NOMO-1 treated with dmso at 0.1 percent for 144 hours (cell line): ENCODE results near the gene C4orf50.

Experiments used
- DNase-seq: peaks from one replicate; lab custom pipeline; 2025; ENCODE audit not compliant: unreplicated experiment; lab: John Stamatoyannopoulos, UW

The C4orf50 gene

DNA sequence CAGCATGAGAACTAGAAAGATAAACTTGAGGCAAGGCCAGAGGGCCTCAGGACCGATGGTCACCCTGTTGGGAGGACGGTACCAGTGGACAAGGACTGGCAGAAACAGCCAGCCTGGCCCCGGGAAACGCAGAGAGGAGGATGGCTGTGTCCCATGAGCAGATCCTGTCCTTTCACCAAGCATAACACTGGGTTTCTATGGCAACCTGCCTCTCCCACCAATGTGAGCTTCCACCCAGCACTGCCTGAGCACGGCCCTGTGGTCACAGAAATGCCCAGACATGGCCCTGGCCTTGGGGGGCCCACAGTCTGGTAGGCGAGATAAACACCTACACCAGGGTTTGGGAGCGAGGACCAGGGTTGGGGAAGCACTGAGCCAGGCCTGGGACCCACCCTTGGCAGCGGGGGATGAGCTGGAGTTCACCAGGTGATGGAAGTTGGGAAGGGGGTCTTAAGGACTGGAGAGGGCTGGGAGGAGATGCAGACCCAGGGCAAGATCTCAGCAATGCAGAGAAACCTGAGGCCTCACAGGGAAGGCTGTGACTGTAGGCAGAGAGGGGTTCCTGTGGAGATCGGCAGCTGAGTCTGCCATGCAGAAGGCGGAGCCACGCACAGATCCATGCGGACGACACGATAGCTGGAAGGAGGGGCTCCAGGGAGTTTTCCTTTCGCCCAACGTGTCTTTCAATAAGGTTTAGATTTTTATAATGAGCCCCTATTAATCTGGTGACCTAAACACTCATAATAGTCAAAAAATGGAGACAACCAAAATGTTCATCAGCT, 92.6 kb downstream of the C4orf50 start:
- DNase-seq = no peak

DNA sequence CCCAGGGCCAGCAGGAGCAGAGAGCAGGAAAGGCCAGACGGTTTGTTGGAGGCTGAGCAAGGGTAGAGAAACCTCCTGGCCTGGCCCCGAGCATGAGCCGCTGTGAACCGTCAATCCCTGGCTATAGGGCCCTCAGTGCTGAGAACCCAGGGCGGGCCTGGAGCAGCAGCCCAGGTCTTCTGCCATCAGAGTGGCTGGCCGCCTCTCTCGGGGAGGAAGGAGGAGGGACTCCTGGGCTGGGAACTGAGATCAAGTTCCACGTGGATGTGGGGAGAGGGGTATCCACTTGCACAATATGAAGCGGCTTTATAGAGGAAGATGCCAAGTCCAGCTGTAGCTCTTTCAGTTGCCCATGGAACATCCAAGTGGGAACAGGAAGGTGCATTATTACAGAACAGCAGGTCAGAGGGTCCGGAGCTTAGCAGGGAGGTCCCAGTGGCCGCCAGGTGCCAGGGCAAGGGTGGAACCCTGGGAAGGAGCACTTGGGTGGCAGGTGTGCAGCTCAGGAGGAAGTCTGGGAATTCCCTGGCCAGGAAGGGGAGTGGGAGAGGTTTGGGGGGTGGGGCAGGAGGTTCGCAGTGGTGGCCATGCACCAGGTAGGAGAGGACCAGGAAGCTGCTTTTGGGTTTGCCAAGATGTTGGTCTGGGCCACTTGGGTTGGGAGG, 93.6 kb downstream of the C4orf50 start:
- no peak for DNase-seq

DNA sequence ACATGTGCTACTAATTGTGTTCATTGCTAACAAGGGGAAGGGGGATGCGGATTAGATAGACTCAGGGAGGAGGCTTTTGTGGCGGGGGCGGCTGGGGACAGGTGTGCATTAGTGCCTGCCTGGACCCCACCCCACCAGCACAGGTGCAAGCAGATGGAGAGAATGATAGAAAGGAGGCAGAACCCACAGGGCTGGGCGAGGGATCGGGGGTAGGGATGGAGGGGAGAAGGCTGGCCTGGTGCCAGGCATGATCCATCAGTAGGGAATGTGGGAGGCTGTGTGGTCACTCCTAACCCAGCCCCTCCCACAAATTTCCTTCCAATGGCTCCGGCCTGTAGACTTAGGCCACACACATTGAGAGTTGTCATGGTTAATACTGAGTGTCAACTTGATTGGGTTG, 94.9 kb downstream of the C4orf50 start:
- DNase-seq = no peak

DNA sequence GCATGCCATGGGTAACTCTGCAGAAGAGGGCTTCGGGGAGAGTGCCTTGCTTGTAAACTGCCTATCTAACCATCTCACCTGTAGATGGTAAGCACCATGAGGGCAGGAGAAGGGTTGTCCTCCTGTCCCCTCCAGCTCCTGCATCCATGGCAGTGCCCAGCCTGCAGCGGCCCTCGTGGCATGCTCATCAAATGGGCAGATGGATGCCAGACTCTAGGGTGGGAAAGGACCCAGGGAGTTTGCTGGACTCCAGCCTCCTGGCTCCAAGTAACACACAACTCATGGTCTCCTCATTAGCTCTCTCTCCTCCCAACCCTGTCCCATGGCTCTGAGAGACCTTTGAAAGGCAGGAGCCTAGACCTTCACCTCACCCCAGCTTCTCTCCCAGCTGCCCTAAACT, 95.7 kb downstream of the C4orf50 start:
- no peak for DNase-seq

DNA sequence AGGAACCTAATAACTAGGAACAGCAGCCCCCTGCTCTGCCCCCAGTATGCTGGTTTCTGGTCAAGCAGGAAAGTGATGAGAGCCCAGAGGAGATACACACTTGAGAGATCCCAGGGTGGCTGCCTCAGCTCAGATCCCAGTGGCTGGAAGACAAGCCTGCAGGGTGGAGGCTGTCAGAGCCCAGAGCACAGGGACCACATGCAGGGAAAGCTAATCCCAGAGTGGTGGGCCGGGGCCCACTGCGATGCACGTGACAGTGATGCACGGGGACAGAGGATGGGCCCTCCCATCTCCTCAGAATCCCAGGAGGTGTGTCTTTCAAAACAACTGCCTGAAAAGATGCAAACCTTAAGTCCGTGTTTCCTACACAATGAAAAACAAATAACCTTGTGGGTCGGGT, 96.2 kb downstream of the C4orf50 start:
- no peak for DNase-seq

DNA sequence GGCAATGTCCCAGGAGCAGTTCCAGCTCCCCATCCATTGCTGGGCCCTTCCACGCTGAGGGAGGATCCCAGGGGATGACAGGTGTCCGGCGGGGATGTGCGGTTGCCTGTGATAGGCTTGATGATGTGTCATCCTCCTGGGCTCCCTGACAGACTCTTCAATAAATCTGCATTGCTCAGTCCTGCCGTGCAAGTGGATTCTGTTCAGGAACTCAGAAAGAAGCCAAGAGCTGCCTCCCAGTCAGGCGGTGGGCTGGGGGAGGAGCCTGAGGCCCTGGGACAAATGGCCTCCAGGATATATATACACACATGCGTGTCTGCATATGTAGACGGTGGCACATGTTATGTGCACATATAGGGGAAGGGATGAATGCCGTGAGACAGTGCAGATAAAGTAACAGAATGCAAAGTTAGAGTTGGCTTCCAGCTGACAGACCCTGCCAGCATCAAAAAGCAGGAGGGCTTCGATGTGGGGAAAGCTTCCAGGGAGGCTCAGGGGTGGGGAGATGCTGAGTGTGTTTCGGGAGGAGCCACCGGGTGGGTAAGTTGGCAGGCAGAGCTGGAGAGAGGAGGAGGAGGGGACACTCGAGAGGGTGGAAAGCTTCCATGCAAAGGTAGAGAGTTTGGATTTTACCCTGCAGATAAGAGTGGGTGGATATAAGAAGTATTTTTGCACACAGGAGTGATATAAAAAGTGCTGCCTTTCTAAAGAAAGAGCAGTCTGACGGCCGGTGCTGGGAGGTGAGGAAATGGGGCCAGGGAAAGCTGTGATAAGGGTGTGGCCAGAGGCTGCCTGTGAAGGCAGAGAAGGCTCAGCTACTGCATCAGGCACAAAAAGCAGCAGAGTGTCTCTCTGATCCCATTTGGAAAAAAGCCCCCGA, 96.9 kb downstream of the C4orf50 start:
- no peak for DNase-seq

DNA sequence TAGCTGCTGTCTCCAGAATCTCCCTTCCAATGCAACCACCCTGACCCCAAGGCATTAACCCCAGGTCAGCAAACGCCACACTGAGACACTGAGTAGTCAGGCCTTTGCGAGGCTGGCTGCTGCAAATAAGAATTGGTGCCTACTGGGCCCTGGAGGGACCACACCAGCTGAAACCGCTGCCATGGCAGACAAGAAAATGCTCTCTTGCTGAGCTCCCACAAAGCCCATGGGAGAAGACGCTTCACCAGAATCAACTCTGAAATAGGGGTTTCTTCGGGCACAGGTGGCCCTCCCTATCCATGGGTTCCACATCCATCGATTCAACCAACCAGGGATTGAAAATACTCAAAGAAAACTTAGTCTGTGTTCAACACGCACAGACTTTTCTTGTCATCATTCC, 98.7 kb downstream of the C4orf50 start:
- no peak for DNase-seq

DNA sequence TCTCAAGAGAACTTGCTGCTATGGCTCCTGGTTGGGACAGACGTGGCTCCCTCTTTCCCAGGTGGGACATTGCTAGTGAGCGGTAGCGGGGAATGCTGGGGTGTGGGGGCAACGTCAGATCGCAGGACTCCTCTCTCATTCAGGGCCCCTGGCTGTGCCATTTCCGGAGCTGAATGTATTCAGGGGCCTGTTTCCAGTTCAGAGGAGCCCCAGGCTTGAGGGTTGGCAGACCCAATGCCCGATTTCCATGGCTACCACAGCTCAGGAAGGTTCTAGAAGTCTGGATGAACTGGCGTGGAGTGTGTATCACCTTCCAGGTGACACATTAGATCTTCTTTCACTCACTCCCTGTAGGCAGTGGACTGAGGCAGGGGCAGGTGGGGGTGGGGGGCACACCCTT, 99.2 kb downstream of the C4orf50 start:
- no peak for DNase-seq

DNA sequence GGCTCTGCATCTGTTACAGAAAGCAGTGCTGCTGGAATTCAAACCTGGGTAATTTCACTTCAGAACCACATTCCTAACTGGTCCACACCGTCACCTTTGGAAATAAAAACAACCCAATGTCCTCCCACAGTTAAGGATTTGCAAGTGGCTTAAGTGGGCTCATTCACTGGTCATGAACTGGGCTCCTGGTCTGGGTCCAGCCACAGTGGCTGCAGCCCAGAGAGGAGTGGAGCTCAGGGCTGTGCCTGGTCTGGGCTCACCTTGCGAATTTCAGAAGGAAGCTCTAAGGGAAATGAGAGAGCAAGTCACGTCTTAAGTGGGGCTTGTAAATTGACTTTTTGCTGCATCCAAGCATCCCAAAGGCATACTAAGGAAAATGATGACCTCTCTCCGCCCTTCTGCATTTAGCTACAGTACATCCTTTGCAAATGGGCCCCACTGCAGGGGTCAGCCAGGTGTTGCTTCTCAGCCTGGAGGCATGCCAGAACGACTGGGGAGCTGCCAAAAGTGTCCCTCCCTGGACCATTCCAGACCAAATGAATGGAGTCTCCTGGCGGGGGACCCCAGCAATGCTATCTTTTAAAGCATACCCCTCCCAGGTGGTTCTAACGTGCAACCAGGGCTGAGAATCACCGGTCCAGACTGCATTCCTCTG, 99.8 kb downstream of the C4orf50 start:
- DNase-seq = no peak

DNA sequence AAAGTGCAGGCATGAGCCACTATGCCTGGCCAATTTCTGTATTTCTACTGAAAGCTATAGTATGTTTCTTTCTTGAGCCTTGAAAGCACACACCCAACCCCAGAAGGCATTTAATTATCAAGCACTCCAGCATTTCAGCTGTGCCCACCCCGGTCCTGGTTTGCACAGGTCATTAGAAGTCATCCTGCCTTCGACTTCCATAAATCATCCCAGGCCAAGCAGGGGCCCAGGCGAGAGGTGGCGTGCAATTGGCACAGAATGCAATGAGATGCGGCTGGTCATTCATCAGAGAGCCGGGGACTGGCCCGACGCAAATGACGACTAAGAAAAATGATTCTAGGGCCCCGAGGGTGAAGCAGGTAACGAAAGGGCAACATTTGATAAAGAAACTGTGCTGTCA, 100.6 kb downstream of the C4orf50 start:
- no peak for DNase-seq

DNA sequence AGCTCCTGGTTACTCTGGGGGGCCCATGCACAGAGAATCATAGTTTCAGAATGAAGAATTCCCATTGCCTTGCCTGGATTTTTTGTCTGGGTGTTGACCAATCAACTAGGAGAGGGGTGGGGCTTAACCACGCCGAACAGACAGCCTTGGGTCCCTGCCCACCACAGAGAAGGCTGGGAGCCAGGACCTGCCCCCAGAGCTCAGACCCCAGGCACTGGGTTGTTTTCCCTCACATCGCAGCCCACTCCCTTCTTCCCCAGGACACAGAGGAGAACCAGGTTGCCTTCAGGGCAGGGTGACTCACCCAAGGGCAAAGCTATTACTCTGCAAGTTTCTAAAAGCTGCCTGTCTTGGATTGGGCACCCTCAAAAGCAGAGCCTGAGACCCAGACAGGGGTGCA, 102.0 kb downstream of the C4orf50 start:
- DNase-seq = no peak

DNA sequence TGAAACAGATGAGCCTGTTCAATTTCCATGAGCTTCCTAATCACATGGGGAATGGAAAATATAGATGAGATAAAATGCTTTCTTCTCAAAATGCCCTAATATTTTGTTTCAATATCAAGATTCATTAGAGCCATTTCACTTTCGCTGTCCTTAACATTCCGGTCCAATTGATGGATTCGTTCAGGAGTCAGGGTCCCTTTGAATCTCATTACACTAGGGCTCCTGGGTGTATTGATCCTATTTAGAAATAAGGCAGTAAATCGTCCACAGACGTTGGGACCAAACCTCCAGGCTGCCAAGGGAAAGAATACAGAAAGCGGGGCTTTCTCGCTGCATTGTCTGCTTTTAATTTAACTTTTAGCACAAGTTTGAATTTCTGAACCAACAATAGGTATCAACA, 104.8 kb downstream of the C4orf50 start:
- no peak for DNase-seq

DNA sequence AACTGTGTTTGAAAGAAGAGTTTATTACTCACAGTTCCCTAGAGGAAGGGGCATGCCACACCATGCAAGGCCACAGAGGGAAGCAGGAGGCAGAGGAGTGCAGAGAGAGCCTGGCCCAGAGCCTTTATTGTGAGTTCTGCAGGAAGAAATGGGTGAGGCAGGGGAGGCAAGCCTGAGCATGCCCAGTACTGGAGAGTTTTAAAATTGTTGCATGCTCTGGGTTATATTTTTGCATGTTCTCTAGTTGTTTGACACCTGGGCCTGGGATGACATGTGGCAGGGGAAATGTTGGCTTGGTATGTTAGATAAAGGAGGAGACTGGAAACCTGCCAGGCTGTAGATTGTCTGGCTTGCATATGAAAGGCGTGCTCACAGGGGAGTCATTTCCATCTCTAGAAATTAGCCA, 105.6 kb downstream of the C4orf50 start:
- DNase-seq = no peak

DNA sequence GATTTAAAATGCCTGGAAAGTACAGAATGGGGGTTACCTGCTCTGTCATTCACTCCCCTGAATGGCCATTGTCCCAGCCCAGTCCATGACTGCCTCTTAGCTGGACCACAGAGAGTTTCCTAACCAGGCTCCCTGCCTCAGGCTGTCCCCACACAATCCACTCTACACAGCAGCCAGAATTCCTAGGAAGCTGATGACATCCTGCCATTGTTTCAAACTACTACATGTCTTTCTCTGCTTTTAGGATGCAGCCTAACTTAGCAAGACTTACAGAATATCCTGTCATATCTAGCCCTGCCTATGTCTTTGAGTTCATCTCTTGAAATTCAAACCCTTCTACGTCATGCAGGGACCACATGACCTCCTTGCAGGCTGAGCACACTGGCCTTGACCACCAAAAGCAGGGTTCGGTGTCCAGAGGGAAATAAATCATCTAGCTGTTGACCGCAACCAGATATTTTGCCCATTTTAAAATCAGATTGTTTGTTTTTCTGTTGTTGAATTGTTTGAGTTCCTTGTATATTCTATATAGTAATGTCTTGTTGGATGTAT, 109.3 kb downstream of the C4orf50 start:
- no peak for DNase-seq

DNA sequence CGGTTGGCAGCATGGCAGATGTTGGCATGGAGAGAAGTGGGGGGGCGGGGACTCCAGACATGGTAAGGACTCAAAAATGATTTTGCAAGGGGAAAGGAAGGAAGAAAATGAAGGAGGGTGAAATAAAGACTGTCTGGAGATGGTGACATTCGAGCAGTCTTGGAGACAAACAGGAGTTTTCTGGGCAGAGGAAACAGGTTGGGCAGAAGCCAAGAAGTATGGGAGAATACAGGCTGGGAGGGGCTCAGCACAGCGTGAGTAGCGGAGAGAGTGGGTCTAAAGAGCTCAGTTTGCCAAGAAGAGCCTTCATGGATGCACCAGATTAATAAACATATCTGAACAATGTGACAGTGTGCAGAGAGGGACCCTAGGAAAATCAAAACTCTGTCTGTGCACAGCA, 112.0 kb downstream of the C4orf50 start:
- no peak for DNase-seq

DNA sequence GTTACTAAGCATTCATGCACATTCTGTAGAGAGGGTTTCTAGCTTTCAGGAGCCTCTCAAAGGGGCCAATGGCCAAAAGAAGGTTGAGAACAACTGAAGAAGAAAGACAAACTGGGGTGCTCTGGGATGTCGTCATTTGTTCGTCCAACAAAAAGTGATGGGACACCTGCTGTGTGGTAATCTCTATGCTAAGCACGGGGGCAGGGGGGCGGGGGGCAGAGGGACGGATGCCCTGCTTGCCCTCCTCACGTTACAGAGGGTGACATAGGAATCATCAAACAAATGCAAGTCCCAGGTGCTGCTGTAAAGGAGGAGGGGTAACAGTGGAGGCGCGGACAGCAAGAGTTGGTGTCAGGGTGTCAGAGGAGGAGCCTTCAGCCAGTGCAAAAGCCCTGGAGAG, 112.5 kb downstream of the C4orf50 start:
- DNase-seq = no peak

DNA sequence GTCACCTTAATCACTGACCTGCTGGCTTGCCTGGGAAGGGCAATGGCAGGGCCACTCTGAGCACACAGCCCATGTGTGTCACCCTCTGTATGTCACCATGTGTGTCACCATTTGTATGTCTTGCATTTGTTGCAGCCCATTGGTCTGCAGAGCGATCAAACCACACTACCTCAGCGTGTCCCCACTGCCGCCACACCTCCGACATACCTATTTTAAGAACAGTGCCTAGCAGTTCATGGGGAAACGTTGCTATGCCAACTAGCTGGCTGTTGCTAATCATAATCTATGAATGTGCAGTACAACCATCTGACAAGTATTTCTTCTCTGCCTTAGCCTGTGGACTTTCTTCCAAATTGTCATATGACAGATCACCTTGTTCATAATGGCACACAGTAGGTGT, 117.4 kb downstream of the C4orf50 start:
- DNase-seq = no peak

DNA sequence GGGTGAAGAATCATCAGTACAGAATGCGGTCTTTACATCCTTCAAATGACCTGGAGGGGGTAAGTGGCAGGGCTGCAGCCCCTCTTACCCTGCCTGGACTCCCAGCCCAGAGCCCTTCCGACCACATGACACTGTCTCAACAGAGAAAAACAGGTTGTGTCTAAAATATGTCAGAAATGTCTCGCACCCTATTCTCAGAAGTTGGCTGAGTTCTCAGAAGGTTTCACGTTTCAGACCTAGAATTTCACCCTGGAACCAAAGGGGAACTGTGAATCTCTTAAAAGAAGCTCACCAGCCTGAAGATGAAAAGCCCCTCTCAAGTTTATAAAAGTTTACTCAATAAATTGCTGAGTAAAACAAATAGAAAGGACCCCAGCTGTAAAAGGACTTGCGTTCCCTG, 118.3 kb downstream of the C4orf50 start:
- DNase-seq = no peak

DNA sequence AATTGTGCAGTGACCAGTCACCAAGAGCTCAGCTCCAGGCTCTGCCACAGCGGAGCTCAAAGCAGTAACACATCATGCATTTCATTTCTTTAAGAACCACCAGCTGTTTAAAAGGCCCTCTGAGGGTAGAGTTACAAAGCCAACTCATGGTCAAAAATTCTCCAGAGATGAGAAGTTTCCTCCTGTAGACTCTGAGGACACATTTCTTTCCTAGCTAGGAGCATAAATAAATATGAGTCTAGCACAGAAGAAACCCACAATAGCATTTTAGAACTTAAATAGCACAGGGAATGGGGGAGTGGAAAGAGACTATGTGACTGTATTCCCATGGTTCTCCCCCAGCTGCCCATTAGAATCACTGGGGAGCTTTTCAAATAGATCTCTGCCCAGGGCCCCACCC, 118.8 kb downstream of the C4orf50 start:
- DNase-seq = no peak

DNA sequence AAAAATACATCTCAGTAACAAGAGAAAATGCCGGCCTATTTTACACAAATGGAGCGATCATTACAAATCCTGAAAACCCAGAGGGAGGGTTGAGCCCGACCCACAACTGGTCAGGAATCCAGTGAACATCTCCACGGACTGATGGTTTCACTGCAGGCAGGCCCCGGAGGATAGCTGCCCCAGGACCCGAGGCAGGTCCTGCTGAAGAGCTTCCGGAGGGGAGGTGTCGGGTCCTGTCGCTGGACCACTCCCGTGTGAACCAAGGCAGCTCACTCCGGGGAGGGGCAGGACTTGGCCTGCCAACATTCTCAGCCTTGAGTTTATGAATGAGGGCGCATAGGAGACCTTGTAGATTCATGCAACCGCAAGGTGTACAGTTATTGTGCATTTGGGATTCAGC, 120.6 kb downstream of the C4orf50 start:
- no peak for DNase-seq

DNA sequence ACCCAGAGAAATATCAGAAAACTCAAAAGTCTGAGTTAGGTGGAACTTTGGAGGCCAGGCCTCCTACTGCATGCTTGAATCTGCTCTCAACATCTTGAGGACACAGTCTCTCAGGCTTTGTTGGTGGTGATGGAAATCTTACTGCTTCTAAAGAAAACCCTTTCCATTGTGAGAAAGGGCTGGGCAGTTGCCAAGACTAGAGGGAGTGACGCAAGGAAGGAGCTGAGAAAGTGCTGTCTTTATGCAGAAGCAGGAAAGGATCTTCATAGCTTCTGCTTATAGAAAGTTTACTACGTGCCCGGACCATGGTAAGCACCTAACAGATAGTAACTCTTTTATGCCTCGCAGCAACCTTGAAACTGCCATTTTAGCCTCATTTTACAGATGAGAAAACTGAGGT, 122.9 kb downstream of the C4orf50 start:
- DNase-seq = no peak
